HG03159 (cell line): Measurements from ENCODE around the gene ANO2.

Experiments used
- ATAC-seq: cut with Tn5 transposase; IDR thresholded peaks from one replicate; pipeline ENCODE4 v1.9.1; 2021; ENCODE audit warnings: mild to moderate bottlenecking, moderate library complexity; ENCODE audit not compliant: unreplicated experiment

The ANO2 gene

GRCh38 chr12:5945071-5946008, at the start of gene ANO2:
ANO2 (minus strand) TSS chr12:5945259; CDS start chr12:5945217, 42 bp downstream.
- ATAC-seq: no peak

- ATAC-seq: no peak
Measured at GRCh38 chr12:5989621-5990020, 44.6 kb upstream of the ANO2 start.

- ATAC-seq: no peak
Measured at GRCh38 chr12:5988659-5989116, 43.6 kb upstream of the ANO2 start.

GRCh38 chr12:5988088-5988487, 43.0 kb upstream of the ANO2 start:
- no peak for ATAC-seq

- no peak for ATAC-seq
Measured at GRCh38 chr12:5987573-5987972, 42.5 kb upstream of the ANO2 start.

GRCh38 chr12:5985471-5985870, 40.4 kb upstream of the ANO2 start:
- ATAC-seq: no peak

- ATAC-seq: no peak
Measured at GRCh38 chr12:5984873-5985272, 39.8 kb upstream of the ANO2 start.

- ATAC-seq: no peak
Measured at GRCh38 chr12:5982106-5982505, 37.0 kb upstream of the ANO2 start.

GRCh38 chr12:5977556-5977955, 32.5 kb upstream of the ANO2 start:
- ATAC-seq: no peak

- no peak for ATAC-seq
Measured at GRCh38 chr12:5976711-5977110, 31.7 kb upstream of the ANO2 start.

- ATAC-seq: no peak
Measured at GRCh38 chr12:5976196-5976595, 31.1 kb upstream of the ANO2 start.

GRCh38 chr12:5973461-5974115, 28.5 kb upstream of the ANO2 start:
- ATAC-seq: no peak

GRCh38 chr12:5972387-5972786, 27.3 kb upstream of the ANO2 start:
- ATAC-seq: no peak

GRCh38 chr12:5971194-5971850, 26.3 kb upstream of the ANO2 start:
- no peak for ATAC-seq

- no peak for ATAC-seq
Measured at GRCh38 chr12:5969974-5970690, 25.1 kb upstream of the ANO2 start.

- ATAC-seq: no peak
Measured at GRCh38 chr12:5969156-5969973, 24.3 kb upstream of the ANO2 start.

- no peak for ATAC-seq
Measured at GRCh38 chr12:5967645-5968415, 22.8 kb upstream of the ANO2 start.

GRCh38 chr12:5966486-5967095, 21.5 kb upstream of the ANO2 start:
- no peak for ATAC-seq

- peak; percentile 67 for ATAC-seq
Measured at GRCh38 chr12:5965950-5966383, 20.9 kb upstream of the ANO2 start.
